GM12878 (cell line): ENCODE results near the gene TSFM. TPM values are rescaled to one million over a fixed set of nuclear protein-coding genes. Genes with fewer than 3 reads are reported as not detected.

Experiments used
- ATAC-seq: fragments of 200-7000 bp; cut with Tn5 transposase; 3 replicates; pipeline ENCODE4 v1.9.1; 2020; ENCODE audit warnings: mild to moderate bottlenecking, moderate library complexity
- BruUV-seq: library from RNA; stranded (reverse); fragments of 400-500 nt; replicated peaks from 2 replicates; lab custom pipeline; 2021; lab: Mats Ljungman, UMichigan
- CTCF ChIA-PET: fragments of 300-600 bp; sonication (Branson Sonifier 250); formaldehyde crosslinking; extraction: SDS; loops from one replicate; lab custom pipeline; 2021; ENCODE audit warnings: inconsistent platforms; lab: Yijun Ruan, JAX
- POLR2A ChIA-PET: fragments of 350-600 bp; formaldehyde crosslinking; extraction: SDS; loops from one replicate; lab custom pipeline; 2021; ENCODE audit warnings: inconsistent platforms; lab: Charles Lee
- RAD21 ChIA-PET: fragments of 300-600 bp; sonication (Branson Sonifier 250); formaldehyde crosslinking; loops from one replicate; lab custom pipeline; 2023; ENCODE audit warnings: antibody characterized with exemption; ENCODE audit not compliant: unreplicated experiment; lab: Charles Lee
- SMC1A ChIA-PET: fragments of 300-600 bp; sonication (Branson Sonifier 250); formaldehyde crosslinking; loops from one replicate; lab custom pipeline; 2023; ENCODE audit not compliant: unreplicated experiment, uncharacterized antibody; lab: Charles Lee
- DNase-seq: peaks from one replicate; pipeline ENCODE4 v3.0.0-alpha.2; 2011; ENCODE audit warnings: low read depth, low spot score
- FAIRE-seq: peaks from 3 replicates; lab custom pipeline; 2011; peaks lifted over from hg19 to GRCh38; lab: Jason Lieb, UNC
- H2AFZ ChIP-seq: 2 replicates; pipeline ENCODE4 v1.6.0; 2011; ENCODE audit warnings: low read depth, low read length, control low read depth; ENCODE audit not compliant: control insufficient read depth
- H3K27ac ChIP-seq: 2 replicates; pipeline ENCODE4 v1.5.1; 2011; ENCODE audit warnings: control low read depth; ENCODE audit not compliant: control insufficient read depth, insufficient read depth
- H3K27me3 ChIP-seq, 2 experiments: replicated peaks in 1 of 2; 2 replicates each; pipeline versions ENCODE4 v1.6.0 to v1.6.1; 2011; ENCODE audit warnings: low read length in 1 of 2; ENCODE audit not compliant: control insufficient read depth in 2 of 2, insufficient read depth in 2 of 2
- H3K36me3 ChIP-seq, 2 experiments: 2 replicates each; pipeline ENCODE4 v1.5.1; 2011; ENCODE audit warnings: low read length in 1 of 2; ENCODE audit not compliant: control insufficient read depth in 2 of 2, insufficient read depth in 2 of 2
- H3K4me1 ChIP-seq: 2 replicates; pipeline ENCODE4 v1.6.1; 2011; ENCODE audit warnings: mild to moderate bottlenecking, low read length, moderate library complexity, mixed read lengths; ENCODE audit not compliant: control insufficient read depth, insufficient read depth
- H3K4me2 ChIP-seq: 2 replicates; pipeline ENCODE4 v1.6.0; 2011; ENCODE audit warnings: control low read depth; ENCODE audit not compliant: control insufficient read depth, insufficient read depth
- H3K4me3 ChIP-seq: fragments of 200-600 bp; sonication (generic); 2 replicates; pipeline ENCODE4 v1.5.1; 2016
- H3K79me2 ChIP-seq: 2 replicates; pipeline ENCODE4 v1.6.0; 2011; ENCODE audit warnings: low read length; ENCODE audit not compliant: control insufficient read depth, insufficient read depth
- H3K9ac ChIP-seq: 2 replicates; pipeline ENCODE4 v1.8.0; 2011; ENCODE audit warnings: low read length, control low read depth, mixed read lengths; ENCODE audit not compliant: control insufficient read depth, insufficient read depth
- H3K9me3 ChIP-seq: replicated peaks from 3 replicates; pipeline ENCODE4 v1.5.1; 2011; ENCODE audit warnings: mild to moderate bottlenecking, low read length; ENCODE audit not compliant: control insufficient read depth, insufficient read depth
- H4K20me1 ChIP-seq: 2 replicates; pipeline ENCODE4 v1.6.0; 2011; ENCODE audit not compliant: control insufficient read depth, insufficient read depth
- ATF2 ChIP-seq: IDR thresholded peaks from 2 replicates; pipeline ENCODE4 v1.6.1; 2012; ENCODE audit warnings: low read length, inconsistent platforms
- BMI1 ChIP-seq: fragments of 450-650 bp; IDR thresholded peaks from 2 replicates; pipeline ENCODE4 v1.6.1; 2016; ENCODE audit warnings: mild to moderate bottlenecking, moderate library complexity, borderline replicate concordance
- BRCA1 ChIP-seq: IDR thresholded peaks from 2 replicates; pipeline ENCODE4 v1.6.1; 2011; ENCODE audit warnings: low read depth, low read length, improper control_type of control experiment
- CEBPB ChIP-seq, 2 experiments: fragments of 150-350 bp in 1 of 2; IDR thresholded peaks; 2 replicates each; pipeline ENCODE4 v1.6.1; 2012 to 2014; ENCODE audit warnings: low read depth in 2 of 2, low read length in 2 of 2, borderline replicate concordance in 1 of 2, inconsistent platforms in 1 of 2
- CREM ChIP-seq: IDR thresholded peaks from 2 replicates; pipeline ENCODE4 v1.6.1; 2014; ENCODE audit warnings: antibody characterized with exemption, low read depth
- EGR1 ChIP-seq, 2 experiments: IDR thresholded peaks; 1 replicate in 1 of 2; 2 replicates in 1 of 2; pipeline ENCODE4 v1.6.1; 2011 to 2012; ENCODE audit warnings: low read depth in 2 of 2, low read length in 2 of 2, borderline replicate concordance in 1 of 2, mild to moderate bottlenecking in 1 of 2, moderate library complexity in 1 of 2
- KDM1A ChIP-seq: fragments of 200-600 bp; sonication (generic); IDR thresholded peaks from 2 replicates; pipeline ENCODE4 v1.6.1; 2016; ENCODE audit warnings: borderline replicate concordance
- MXI1 ChIP-seq: fragments of 150-350 bp; IDR thresholded peaks from 2 replicates; pipeline ENCODE4 v1.6.1; 2011; ENCODE audit warnings: low read depth, mild to moderate bottlenecking, inconsistent platforms, low read length, improper control_type of control experiment
- MYB ChIP-seq: fragments of 150-350 bp; IDR thresholded peaks from 2 replicates; pipeline ENCODE4 v1.6.1; 2014; ENCODE audit warnings: mild to moderate bottlenecking, low read depth, low read length, borderline replicate concordance
- NBN ChIP-seq: fragments of 450-650 bp; IDR thresholded peaks from 2 replicates; pipeline ENCODE4 v1.6.1; 2016
- NFIC ChIP-seq: IDR thresholded peaks from 2 replicates; pipeline ENCODE4 v1.6.1; 2012; ENCODE audit warnings: low read depth, mild to moderate bottlenecking, inconsistent platforms, low read length, moderate library complexity
- NRF1 ChIP-seq: conservative IDR thresholded peaks from 2 replicates; pipeline ENCODE4 v1.6.1; 2011; ENCODE audit warnings: mild to moderate bottlenecking, low read depth, low read length, improper control_type of control experiment
- PAX8 ChIP-seq: fragments of 450-650 bp; IDR thresholded peaks from 2 replicates; pipeline ENCODE4 v1.6.1; 2017; ENCODE audit warnings: mild to moderate bottlenecking, moderate library complexity
- PBX3 ChIP-seq: IDR thresholded peaks from 2 replicates; pipeline ENCODE4 v1.6.1; 2011; ENCODE audit warnings: mild to moderate bottlenecking, low read depth, low read length, moderate library complexity; ENCODE audit not compliant: insufficient replicate concordance
- POLR2A ChIP-seq: IDR thresholded peaks from 2 replicates; pipeline ENCODE4 v1.6.1; 2011; ENCODE audit warnings: low read depth, mild to moderate bottlenecking, low read length
- PRDM15 ChIP-seq: fragments of 450-650 bp; formaldehyde crosslinking; IDR thresholded peaks from 2 replicates; pipeline ENCODE4 v1.4.0; 2020; ENCODE audit warnings: mild to moderate bottlenecking, moderate library complexity
- RFX5 ChIP-seq: IDR thresholded peaks from 2 replicates; pipeline ENCODE4 v1.6.1; 2011; ENCODE audit warnings: low read depth, low read length, improper control_type of control experiment
- SRF ChIP-seq, 2 experiments: IDR thresholded peaks; 2 replicates each; pipeline ENCODE4 v1.6.1; 2011; ENCODE audit warnings: low read depth in 2 of 2, low read length in 2 of 2, mild to moderate bottlenecking in 1 of 2, moderate library complexity in 1 of 2
- WGBS: methylation state at CpG from one replicate; pipeline ENCODE4 v1.1.6; 2016; ENCODE audit warnings: low lambda C conversion rate; ENCODE audit not compliant: insufficient replicate concordance, insufficient coverage; ENCODE audit errors: missing lambda C conversion rate; 5-methylcytosine and 5-hydroxymethylcytosine counted together
- in situ Hi-C: fragments of 300-500 bp; cut with MboI; formaldehyde crosslinking; loops from 9 replicates; pipeline ENCODE4 v1.14.3; 2018; ENCODE audit warnings: mixed read lengths
- intact Hi-C: fragments of 100-400 bp; cut with micrococcal nuclease; formaldehyde crosslinking; loops from one replicate; pipeline ENCODE4 v1.14.2; 2022; ENCODE audit not compliant: unreplicated experiment
- polyA plus RNA-seq, 11 experiments: library from polyadenylated mRNA; depleted of rRNA in 4 of 11; unstranded in 6 of 11; stranded (reverse) in 5 of 11; fragments of >200 nt; fragmentation: Nextera tagmentation in 4 of 11; fragmentation: Illumina TruSeq in 1 of 11; extraction: Ambion mirVana in 4 of 11; extraction: Trizol in 1 of 11; gene quantifications; 1 replicate in 1 of 11; 2 replicates in 10 of 11; pipeline versions ENCODE4 v1.2.1 to v1.2.3, GENCODE V29; 2011 to 2016; ENCODE audit warnings: inconsistent platforms in 2 of 11, missing spikeins in 2 of 11, low read depth in 1 of 11
- total RNA-seq, 4 experiments: library from RNA; depleted of rRNA in 3 of 4; stranded (reverse); fragments of >200 nt in 3 of 4; fragmentation: Illumina TruSeq in 1 of 4; extraction: Trizol in 1 of 4; gene quantifications; 2 replicates each; pipeline versions ENCODE4 v1.2.1 to v1.2.3, GENCODE V29; 2013 to 2021

The TSFM gene
- total and polyA plus RNA-seq, 10 of the 15 experiments (the other 5 are each of a cell fraction or from before 2014, with no cell fraction given) = 36.7 to 132 (median 45.6) TPM

DNA sequence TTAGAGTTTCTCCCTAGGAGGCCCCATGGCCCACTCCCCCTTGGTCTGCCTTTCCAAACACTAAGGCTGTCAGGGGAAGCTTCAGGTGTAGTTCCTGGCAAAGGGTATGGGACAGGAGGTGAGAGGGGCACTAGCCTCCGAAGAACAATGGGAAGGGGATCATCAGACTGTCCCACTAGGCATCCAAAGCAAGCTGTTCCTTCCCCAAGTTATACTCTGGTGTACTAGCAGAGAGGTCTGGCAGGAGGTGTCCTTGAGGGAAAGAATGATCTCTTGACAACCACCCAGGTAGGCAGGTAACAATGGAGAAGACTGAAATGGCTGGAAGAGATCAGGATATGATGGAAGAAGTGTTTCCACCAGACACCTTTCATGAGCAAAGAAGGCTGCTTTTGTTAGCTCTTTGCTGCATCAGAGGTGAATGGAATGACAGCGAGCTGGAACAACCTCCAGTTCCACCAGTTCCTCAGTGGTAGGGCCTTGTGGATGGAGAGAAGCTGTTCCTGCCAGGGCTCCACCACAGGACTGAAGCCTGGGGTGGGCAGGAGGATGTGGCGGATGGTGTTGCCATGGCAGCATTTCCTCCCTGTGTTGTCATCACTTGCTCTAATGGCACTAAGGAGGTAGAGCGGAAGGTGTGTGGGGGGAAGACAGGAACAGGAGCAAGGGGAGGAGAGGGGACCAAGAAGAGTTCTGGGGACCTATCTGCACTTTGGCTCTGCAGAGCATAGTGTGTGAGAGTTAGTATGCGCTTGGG lies 41.8 kb upstream of the TSFM start:
- Histone ChIP-seq H3K27ac (no peak overlapping the region), H3K4me1 (peaks cover 20% of the 10 kb centered on the region), H3K27me3 (no peaks in the 10 kb centered on the region), H3K36me3 (no peaks in the 10 kb centered on the region), H3K9ac (no peak overlapping the region; the same call in none of the 2 replicates), H4K20me1 (no peaks in the 10 kb centered on the region), H3K79me2 (peaks cover 25% of the 10 kb centered on the region), H2AFZ (no peak overlapping the region), H3K9me3 (no peaks in the 10 kb centered on the region), H3K4me2 (peak overlapping the region; percentile 64), H3K4me3 (peak overlapping the region; percentile 92)
- ATAC-seq (peak; percentile 68), DNase-seq (peak; percentile 53), FAIRE-seq (peak; percentile 35)
- in situ Hi-C loops (no loop called here), intact Hi-C loops (loop anchor here (2.0 kb wide), 1 partner anchor 46 kb away; the partner anchor contains the start of gene OS9)
- CTCF ChIA-PET = interaction anchor here (0.7 to 3.8 kb wide), 17 partner anchors 9 to 282 kb away, joined by 3 to 22 read pairs (median 4); partner anchors contain the start of genes GLI1 and OS9
- 34% methylated on average over 5 of the region's 5 CpGs for WGBS
- POLR2A ChIA-PET = interaction anchor here (0.5 to 2.2 kb wide), 4 partner anchors 11 to 31 kb away, joined by 3 to 18 read pairs (median 3); partner anchors contain the start of genes CDK4, EEF1AKMT3 and METTL1
- no TSS peak for BruUV-seq
- RAD21 ChIA-PET = interaction anchor here (0.6 to 2.4 kb wide), 8 partner anchors 10 to 282 kb away, joined by 3 to 13 read pairs (median 6); partner anchors contain the start of genes CDK4 and OS9
- SMC1A ChIA-PET = interaction anchor here (0.5 to 2.1 kb wide), 13 partner anchors 8 to 282 kb away, joined by 3 to 16 read pairs (median 4); partner anchors contain the start of gene OS9
- TF ChIP-seq PAX8 (no peak), NRF1 (no peak), MXI1 (peak; percentile 80), BRCA1 (no peak), KDM1A (no peak), PRDM15 (CRISPR knock-in tag) (no peak), BMI1 (peak; percentile 86), CEBPB (IDR thresholded peaks at IDR 0.05; ENCODE audit: borderline replicate concordance in 1 of 2, low read depth in 2 of 2, low read length in 2 of 2) (no peak), EGR1 (IDR thresholded peaks at IDR 0.05; ENCODE audit: borderline replicate concordance in 1 of 2, low read depth in 2 of 2, low read length in 2 of 2) (no peak), POLR2A (no peak), ATF2 (no peak), PBX3 (no peak), NFIC (no peak), CREM (peak; percentile 46; the same call in 1 of the 2 replicates), MYB (no peak), NBN (peak; percentile 28; the same call in 1 of the 2 replicates), SRF (IDR thresholded peaks at IDR 0.05; ENCODE audit: low read depth in 2 of 2, low read length in 2 of 2) (no peak), RFX5 (no peak)
